GM10266 (cell line): ENCODE measurements around the gene LRIT1.
A peak's percentile ranks its signal among the peaks of the same experiment; 100 is the strongest.

Experiments used
- DNase-seq: peaks from one replicate; pipeline ENCODE4 v3.0.0; 2012; ENCODE audit errors: extremely low spot score
- CTCF ChIP-seq: IDR thresholded peaks from 2 replicates; pipeline ENCODE4 v1.5.1; 2012; ENCODE audit warnings: mild to moderate bottlenecking, low read depth; ENCODE audit not compliant: control insufficient read depth, insufficient read depth; ENCODE audit errors: missing control alignments

The LRIT1 gene

GRCh38 chr10:84212014-84212413 is 29.3 kb downstream of the LRIT1 start:
- no peak for DNase-seq
- no peak for TF ChIP-seq CTCF

DNA sequence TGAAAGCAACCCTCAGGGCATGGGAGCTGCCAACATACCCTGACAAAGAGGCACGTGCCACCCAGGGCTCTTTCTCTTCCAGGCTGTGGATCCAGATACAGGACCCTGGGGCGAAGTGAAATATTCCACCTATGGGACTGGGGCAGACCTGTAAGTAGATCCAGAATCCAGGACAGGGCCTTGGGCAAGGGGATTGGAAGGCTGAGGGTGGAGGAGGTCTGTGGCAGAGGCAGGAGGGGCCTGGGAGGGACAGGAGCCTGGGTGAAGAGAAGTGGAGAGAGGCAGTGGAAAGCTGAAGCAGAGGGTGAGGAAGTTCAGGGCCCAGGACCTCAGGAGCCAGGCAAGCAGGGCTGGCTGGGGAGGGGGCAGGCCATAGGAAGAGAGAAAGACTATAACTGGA is 29.8 kb downstream of the LRIT1 start:
- TF ChIP-seq CTCF: no peak
- DNase-seq: no peak

GRCh38 chr10:84208023-84208422 is 33.3 kb downstream of the LRIT1 start:
- DNase-seq: no peak
- no peak for TF ChIP-seq CTCF

DNA sequence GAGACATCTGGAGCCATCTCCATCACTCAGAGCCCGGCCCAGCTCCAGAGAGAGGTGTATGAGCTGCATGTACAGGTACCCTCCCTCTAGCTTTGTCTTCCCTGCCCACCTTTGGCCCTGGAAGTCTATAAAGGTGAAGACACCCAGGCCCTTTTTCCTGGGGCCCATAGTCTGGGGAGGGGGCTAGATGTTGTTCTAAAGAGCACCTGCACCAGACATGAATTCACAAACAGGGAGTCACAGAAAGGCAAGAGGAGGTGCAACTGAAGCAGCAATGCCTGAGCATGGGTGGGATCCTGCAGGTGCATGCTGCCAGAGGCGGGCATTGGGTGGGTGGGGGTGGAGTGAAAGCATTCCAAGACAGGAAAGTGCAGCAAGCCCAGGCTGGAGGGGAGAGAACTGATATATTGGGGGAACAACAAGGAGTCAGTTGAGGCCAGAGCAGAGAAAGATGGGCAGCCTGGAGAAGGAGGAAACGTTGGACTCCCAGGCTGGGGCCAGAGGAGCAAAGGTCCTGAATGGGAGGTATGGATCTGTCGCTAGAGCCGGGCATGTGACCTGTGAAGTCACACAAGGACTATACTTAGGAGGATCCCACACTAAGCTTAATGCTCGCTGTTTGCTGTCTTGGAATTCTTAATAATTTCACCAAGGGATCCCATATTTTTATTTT is 35.4 kb downstream of the LRIT1 start:
- DNase-seq: no peak
- TF ChIP-seq CTCF: no peak

- peak; percentile 90 for TF ChIP-seq CTCF
- peak; percentile 80 for DNase-seq
These were observed 36.1 kb downstream of the LRIT1 start for GRCh38 chr10:84205049-84205852.

DNA sequence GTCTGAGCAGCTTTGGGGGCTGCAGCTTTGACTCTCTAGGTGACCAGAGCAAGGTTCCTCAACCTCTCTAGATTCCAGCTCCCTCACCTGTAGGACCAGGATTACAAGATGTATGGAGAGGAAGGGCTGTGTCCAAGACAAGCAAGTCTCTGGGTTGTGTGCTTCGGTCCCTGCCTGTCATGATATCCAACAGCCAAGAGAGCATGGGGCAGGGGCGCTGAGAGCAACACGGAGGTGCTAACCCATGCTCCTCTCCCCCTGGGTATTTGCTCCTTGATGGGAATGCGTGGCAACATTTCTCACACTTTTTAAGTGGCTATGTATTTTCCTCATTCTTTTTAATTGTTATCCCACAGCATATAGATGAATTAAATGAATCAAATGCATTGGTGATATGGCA is 36.7 kb downstream of the LRIT1 start:
- TF ChIP-seq CTCF: no peak
- no peak for DNase-seq

DNA sequence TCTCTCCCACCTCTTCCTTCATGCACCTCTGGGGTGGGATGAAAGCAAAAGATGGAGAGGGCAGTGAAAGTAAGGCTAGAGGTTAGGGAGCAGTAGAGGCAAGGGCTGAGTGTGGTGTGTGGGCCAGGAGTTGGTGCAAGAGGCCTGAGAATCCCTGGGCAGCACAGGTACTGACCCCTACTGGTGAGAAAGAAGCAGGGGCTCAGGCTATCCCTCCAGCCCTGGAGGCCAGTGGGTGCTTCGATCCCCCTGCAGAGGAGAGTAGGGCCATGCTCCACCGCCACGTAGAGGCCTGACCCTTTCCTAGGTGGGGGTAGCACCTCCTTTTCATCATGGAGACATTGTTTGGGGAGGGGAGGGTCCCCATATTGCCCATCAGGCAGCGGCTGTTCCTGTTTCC is 37.2 kb downstream of the LRIT1 start:
- TF ChIP-seq CTCF: peak; percentile 64
- peak; percentile 76 for DNase-seq
